ENCODE data around the gene RETREG1. TPM values are rescaled to one million over a fixed set of nuclear protein-coding genes. Genes with fewer than 3 reads are reported as not detected.

The RETREG1 gene
- polyA plus RNA-seq, 1 of the 3 experiments (the other 2 are of a cell fraction) = 0.43 TPM

DNA sequence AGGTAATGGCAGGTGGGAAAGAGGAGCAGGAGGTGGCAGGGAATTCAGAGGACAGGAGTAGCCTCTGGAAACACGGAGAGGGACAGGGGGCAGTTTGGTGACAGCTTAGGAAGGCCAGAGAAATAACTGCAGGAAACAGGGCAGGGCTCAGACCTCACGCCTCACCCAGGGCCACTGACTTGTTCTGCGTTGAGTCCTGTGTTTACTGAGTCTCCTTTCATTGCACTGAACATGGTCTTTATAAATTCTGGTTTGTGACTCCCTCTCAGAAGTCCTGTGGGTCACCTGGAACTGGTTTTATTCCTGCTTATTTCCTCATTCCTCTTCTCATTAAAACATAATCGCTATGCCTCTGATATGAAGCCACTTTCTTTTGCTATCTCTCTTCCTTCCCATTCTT, 96.0 kb downstream of the RETREG1 start:
- Histone ChIP-seq H3K4me2 (no peak overlapping the region), H3K4me1 (ENCODE audit: control insufficient read depth in 1 of 2, insufficient read depth in 2 of 2, low read depth in 1 of 2, low read length in 1 of 2) (peaks cover 0 to 9% of the 10 kb centered on the region in 2 experiments; a peak in 1 of 4 replicates), H3K4me3 (ENCODE audit: low read depth in 2 of 2, low read length in 1 of 2) (no peak overlapping the region), H3F3A (replicated peaks; ENCODE audit: insufficient read depth) (no peaks in the 10 kb centered on the region), H3K9ac (no peak overlapping the region), H3K27me3 (ENCODE audit: insufficient read depth) (no peaks in the 10 kb centered on the region; the same call in 1 of the 2 replicates), H3K9me2 (no peaks in the 10 kb centered on the region), H2AFZ (ENCODE audit: low read depth) (no peak overlapping the region), H3K9me3 (no peaks in the 10 kb centered on the region), H3K36me3 (replicated peaks in 1 of 2; ENCODE audit: control insufficient read depth in 1 of 2, insufficient read depth in 2 of 2, low read length in 1 of 2) (no peaks in the 10 kb centered on the region), H3K79me2 (ENCODE audit: insufficient read depth) (no peaks in the 10 kb centered on the region), H3K27ac (ENCODE audit: low read depth in 2 of 2, low read length in 1 of 2) (no peak overlapping the region), H4K20me1 (ENCODE audit: insufficient read depth) (no peaks in the 10 kb centered on the region)
- POLR2A ChIA-PET = no interaction called here
- no peak for TF ChIP-seq CHD2 (IDR thresholded peaks at IDR 0.05; ENCODE audit: low read length, partially characterized antibody)
- TF ChIP-seq, protein P1, sequence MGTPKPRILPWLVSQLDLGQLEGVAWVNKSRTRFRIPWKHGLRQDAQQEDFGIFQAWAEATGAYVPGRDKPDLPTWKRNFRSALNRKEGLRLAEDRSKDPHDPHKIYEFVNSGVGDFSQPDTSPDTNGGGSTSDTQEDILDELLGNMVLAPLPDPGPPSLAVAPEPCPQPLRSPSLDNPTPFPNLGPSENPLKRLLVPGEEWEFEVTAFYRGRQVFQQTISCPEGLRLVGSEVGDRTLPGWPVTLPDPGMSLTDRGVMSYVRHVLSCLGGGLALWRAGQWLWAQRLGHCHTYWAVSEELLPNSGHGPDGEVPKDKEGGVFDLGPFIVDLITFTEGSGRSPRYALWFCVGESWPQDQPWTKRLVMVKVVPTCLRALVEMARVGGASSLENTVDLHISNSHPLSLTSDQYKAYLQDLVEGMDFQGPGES (IDR thresholded peaks at IDR 0.05; ENCODE audit: low read depth, low read length) = no peak
- no peak for TF ChIP-seq FOXM1 (IDR thresholded peaks at IDR 0.05; ENCODE audit: low read depth)
- TF ChIP-seq ZBTB33 (IDR thresholded peaks at IDR 0.05; ENCODE audit: borderline replicate concordance, low read depth) = no peak
- 63% methylated on average over 4 of the region's 4 CpGs for WGBS (ENCODE audit: low lambda C conversion rate)
- CTCF ChIA-PET = no interaction called here
- DNase-seq = no peak

GRCh38 chr5:16519435-16519834, 97.4 kb downstream of the RETREG1 start:
- ChIA-PET CTCF (no interaction called here), POLR2A (no interaction called here)
- 51% methylated on average over 4 of the region's 4 CpGs for WGBS (ENCODE audit: low lambda C conversion rate)

More at GRCh38 chr5:16519435-16519834, 97.4 kb downstream of the RETREG1 start:
- no peak overlapping the region for H3K4me3 ChIP-seq (ENCODE audit: low read depth in 2 of 2, low read length in 1 of 2)
- no peaks in the 10 kb centered on the region for H4K20me1 ChIP-seq (ENCODE audit: insufficient read depth)
- peaks cover 0 to 9% of the 10 kb centered on the region in 2 experiments; a peak in 1 of 4 replicates for H3K4me1 ChIP-seq (ENCODE audit: control insufficient read depth in 1 of 2, insufficient read depth in 2 of 2, low read depth in 1 of 2, low read length in 1 of 2)
- peak overlapping the region in 1 of 2 experiments; percentile 30; a peak in 1 of 4 replicates for H3K27ac ChIP-seq (ENCODE audit: low read depth in 2 of 2, low read length in 1 of 2)
- no peak overlapping the region for H3K4me2 ChIP-seq
- no peaks in the 10 kb centered on the region for H3K79me2 ChIP-seq (ENCODE audit: insufficient read depth)
- no peaks in the 10 kb centered on the region; the same call in 1 of the 2 replicates for H3K27me3 ChIP-seq (ENCODE audit: insufficient read depth)
- no peaks in the 10 kb centered on the region for H3K36me3 ChIP-seq (replicated peaks in 1 of 2; ENCODE audit: control insufficient read depth in 1 of 2, insufficient read depth in 2 of 2, low read length in 1 of 2)
- no peaks in the 10 kb centered on the region for H3F3A ChIP-seq (replicated peaks; ENCODE audit: insufficient read depth)
- no peak for DNase-seq
- H3K9me2 ChIP-seq = no peaks in the 10 kb centered on the region
- TF ChIP-seq POLR2AphosphoS5 (IDR thresholded peaks at IDR 0.05; ENCODE audit: low read depth, low read length) (no peak), CHD2 (IDR thresholded peaks at IDR 0.05; ENCODE audit: low read length, partially characterized antibody) (no peak), MAX (IDR thresholded peaks at IDR 0.05; ENCODE audit: low read depth) (no peak)
- TF ChIP-seq, protein P1 (IDR thresholded peaks at IDR 0.05; ENCODE audit: low read depth, low read length) = no peak
- no peak overlapping the region for H3K9ac ChIP-seq
- H2AFZ ChIP-seq (ENCODE audit: low read depth) = no peak overlapping the region
- no peaks in the 10 kb centered on the region for H3K9me3 ChIP-seq

All from SK-N-SH (cell line).